NCI-H524 (cell line): ENCODE data around the gene WDR83.
"Not testable (repeated sequence)": the region's sequence is repeated elsewhere in the genome, so short reads cannot be mapped to it uniquely, and the experiment has no call there.

Experiments used
- DNase-seq, 2 experiments: peaks; one replicate each; lab custom pipeline; 2025; lab: John Stamatoyannopoulos, UW

The WDR83 gene, protein sequence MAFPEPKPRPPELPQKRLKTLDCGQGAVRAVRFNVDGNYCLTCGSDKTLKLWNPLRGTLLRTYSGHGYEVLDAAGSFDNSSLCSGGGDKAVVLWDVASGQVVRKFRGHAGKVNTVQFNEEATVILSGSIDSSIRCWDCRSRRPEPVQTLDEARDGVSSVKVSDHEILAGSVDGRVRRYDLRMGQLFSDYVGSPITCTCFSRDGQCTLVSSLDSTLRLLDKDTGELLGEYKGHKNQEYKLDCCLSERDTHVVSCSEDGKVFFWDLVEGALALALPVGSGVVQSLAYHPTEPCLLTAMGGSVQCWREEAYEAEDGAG

DNA sequence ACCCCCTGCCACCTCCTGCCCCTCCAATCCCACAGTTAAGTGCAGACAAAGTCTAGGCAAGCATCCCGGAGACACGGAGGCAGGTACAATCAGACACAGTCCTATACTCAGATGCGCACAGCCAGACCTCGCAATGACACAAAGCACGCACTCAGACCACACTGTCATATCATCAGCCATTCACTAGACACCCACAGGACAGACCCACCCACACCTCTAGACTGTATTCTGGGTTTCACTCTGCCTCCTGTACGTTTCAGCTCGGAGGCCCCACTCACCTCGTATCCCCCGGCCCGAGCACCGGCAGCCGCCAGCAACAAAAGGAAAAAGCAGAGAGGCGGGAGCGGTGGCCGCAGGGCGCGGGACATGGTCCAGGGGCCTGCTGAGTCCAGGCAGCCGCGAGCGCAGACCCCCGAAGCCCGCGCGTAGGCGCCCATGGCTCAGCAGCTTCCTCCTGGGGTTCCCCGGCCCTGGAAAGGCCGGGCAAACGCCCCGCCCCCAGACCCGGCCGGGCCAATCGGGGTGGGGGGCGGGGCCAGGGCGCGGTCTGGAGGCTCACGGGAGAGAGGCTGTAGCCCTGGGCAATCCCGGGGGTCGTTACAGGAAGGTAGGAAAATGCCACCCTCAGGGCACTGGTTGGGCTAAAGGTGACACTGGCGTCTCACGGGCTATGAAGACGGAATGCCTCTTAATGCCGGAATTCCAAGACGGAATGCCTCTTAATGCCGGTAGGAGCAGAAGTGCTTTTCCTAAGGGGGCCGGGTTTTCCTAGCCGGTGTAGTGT is at the start of gene WDR83, which contains the start of gene MAN2B1:
WDR83 (plus strand) TSS at position 543 of the 784 bp plus-strand sequence. CDS start 2,984 bp downstream, outside the sequence.
MAN2B1 (minus strand) TSS at position 478 of the 784 bp plus-strand sequence; CDS start at position 437, 41 bp downstream.
- peak; percentile 57 to 85 for DNase-seq

DNA sequence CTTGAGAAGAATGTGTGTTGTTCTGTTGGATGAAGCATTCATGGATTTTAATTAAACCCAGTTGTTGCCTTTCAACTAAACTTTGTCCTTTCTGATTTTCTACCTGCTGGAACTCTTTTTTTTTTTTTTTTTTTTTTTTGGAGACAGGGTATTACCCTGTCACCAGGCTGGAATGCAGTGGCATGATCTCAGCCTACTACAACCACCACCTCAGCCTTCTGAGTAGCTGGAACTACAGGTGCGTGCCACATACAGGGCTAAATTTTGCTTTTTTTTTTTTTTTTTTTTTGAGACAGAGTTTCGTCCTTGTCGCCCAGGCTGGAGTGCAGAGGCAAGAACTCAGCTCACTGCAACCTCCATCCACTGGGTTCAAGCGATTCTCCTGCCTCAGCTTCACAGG is 49.0 kb upstream of the WDR83 start:
- DNase-seq = no peak

DNA sequence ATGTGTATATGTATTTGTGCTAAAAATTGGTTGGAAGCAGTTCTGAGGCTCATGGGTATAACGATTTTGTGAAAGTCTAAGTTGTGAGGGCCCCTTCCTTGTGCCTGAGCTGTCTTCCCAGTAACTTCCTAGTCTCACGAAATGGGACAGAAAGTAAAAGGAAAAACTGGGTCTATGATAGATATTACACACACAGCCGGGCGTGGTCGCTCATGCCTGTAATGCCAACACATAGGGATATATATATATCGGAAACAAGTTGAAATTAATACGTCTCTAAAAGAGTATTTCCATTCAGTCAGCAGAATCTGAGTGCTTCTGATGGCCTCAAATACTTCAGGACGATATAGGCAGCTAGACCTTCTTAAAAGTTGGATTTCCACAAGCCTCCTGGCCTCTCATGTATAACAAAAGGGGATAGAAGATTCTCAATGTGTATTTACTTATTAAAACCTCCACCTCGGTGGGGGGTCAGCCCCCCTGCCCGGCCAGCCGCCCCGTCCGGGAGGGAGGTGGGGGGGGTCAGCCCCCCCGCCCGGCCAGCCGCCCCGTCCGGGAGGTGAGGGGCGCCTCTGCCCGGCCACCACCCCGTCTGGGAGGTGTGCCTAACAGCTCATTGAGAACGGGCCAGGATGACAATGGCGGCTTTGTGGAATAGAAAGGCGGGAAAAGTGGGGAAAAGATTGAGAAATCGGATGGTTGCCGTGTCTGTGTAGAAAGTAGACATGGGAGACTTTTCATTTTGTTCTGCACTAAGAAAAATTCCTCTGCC is 45.2 kb upstream of the WDR83 start:
- not testable (repeated sequence) for DNase-seq

DNA sequence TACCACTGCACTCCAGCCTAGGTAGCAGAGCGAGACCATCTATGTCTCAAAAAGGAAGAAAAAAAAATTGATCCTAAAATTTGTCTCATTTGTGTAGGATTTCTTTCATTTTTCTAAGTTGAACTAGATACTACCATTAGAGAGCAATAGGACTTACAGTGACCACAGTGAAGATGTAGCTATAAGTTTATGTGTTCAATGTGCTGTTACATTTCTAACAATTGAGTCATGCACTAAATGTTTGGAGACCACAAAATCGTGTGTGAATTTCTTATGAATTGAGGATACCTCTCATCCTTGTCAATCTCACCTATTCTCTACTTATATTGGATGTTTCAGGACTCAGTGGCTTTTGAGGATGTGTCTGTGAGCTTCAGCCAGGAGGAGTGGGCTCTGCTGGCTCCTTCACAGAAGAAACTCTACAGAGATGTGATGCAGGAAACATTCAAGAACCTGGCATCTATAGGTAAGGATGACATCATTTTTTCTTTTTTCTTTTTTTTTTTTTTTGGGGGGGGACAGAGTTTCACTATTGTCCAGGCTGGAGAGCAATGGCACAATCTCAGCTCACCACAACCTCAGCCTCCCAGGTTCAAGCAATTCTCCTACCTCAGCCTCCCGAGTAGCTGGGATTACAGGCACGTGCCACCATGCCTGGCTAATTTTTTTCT is 43.1 kb upstream of the WDR83 start:
- DNase-seq = no peak

DNA sequence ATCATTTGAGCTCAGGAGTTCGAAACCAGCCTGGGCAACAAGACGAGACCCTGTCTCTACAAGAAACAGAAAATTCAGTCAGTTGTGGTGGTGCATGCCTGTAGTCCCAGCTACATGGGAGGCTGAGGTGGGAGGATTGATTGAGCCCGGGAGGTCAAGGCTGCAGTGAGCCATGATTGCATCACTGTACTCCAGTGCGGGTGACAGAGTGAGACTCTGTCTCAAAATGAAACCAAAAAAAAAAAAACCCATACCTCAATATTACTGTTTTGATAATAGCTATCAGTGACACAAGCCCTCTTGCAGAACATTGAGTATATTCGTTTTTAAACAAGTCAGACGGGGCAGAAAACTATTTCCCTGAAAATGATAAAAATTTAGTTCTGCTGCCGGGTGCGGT is 39.6 kb upstream of the WDR83 start:
- DNase-seq = no peak

DNA sequence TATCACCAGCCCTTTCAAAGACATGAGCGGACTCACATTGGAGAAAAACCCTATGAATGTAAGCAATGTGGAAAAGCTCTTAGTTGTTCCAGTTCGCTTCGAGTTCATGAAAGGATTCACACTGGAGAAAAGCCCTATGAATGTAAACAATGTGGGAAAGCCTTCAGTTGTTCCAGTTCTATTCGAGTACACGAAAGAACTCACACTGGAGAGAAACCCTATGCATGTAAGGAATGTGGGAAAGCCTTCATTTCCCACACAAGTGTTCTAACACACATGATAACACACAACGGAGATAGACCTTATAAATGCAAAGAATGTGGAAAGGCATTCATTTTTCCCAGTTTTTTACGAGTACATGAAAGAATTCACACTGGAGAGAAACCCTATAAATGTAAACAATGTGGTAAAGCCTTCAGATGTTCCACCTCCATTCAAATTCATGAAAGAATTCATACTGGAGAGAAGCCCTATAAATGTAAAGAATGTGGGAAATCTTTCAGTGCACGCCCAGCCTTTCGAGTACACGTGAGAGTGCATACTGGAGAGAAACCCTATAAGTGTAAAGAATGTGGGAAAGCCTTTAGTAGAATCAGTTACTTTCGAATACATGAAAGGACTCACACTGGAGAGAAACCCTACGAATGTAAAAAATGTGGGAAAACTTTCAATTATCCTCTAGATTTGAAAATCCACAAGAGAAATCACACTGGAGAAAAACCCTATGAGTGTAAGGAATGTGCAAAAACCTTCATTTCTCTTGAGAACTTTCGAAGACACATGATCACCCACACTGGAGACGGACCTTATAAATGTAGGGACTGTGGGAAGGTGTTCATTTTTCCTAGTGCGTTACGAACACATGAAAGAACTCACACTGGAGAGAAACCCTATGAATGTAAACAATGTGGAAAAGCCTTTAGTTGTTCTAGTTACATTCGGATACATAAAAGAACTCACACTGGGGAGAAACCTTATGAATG is 38.3 kb upstream of the WDR83 start:
- no peak for DNase-seq

DNA sequence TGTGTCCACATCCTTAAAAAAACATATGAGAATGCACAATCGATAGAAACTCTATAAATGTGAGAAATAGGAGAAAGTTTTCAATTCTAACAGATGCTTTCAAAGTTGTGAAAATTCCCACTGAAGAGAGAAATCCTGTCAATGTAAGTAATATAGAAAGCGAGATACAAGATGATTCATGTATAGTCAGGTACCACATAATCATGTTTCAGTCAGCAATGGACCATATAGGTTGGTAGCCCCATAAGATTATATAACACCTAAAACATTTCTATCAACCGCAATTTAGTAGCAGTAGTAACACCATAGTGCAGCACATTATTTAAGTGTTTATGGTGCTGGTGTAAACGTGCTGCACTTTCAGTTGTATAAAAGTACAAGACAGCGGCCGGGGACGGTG is 37.4 kb upstream of the WDR83 start:
- no peak for DNase-seq

DNA sequence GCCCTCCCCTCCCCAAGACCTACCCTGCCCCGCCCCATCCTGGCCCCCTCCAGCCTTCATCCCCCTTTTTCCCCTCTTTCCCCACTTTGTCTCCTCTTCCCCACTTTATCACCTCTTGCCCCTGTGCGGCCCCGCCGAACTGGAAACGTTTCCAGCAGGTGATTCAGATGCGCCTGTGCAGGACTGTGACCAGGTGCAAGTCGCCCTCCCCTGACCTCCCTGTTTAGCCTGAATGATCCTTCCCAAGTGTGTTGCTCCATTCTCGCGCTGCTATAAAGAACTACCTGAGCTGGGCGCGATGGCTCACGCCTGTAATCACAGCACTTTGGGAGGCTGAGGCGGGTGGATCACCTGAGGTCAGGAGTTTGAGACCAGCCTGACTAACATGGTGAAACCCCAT is 30.0 kb upstream of the WDR83 start:
- no peak for DNase-seq

DNA sequence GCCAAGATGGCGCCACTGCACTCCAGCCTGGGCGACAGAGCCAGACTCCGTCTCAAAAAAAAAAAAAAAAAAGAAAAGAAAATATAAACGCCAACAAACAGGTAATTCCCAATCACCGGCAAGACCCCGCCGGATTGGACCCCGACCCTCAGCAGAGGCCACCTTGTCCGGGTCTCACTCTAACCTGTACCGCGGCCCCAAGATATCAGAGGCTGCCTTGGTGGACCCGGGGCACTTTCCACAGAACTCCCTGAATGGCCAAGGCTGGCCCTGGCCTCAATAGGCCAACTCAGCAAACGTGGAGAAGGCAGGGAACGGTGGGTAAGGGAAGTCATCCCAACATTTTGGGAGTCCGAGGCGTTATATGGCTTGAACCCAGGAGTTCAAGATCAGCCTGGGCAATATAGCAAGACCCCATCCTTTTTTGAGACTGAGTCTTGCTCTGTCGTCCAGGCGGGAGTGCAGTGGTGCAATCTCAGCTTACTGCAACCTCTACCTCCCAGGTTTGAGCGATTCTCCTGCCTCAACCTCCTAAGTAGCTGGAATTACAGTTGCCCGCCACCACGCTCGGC is 27.9 kb upstream of the WDR83 start:
- no peak for DNase-seq

DNA sequence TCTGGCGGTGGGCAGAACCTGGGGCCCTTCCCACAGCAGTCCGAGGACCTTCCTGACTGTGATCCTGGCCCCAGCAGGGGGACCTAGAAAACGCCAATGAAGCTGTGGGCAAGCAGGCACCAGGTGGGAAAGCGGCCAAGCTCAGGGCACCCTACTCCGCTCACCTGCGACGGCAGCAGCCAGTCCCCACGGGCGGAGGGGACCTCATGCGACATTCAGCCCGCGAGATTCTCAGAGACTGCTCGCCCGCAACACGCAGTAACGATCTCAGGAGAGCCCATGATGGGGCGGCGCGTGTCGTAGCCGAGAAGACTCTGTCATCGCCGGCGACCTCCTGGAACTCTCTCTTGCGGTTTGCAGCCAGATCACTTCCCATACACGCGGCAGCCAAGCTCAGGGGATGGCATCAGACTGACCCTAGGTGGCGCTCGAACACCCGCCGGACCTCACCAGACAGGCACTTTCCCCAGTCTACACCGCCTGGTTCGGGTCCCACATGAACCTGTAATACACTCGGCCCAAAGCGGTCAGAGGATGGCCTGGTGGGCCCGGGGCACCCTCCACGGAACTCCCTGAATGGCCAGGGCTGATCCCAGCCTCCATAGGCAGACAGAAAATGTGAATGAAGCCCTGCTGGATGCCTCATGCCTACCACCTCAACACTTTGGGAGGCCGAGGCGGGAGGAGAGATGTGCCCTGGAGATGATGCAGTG is 26.6 kb upstream of the WDR83 start:
- peak; percentile 46 to 65 for DNase-seq

DNA sequence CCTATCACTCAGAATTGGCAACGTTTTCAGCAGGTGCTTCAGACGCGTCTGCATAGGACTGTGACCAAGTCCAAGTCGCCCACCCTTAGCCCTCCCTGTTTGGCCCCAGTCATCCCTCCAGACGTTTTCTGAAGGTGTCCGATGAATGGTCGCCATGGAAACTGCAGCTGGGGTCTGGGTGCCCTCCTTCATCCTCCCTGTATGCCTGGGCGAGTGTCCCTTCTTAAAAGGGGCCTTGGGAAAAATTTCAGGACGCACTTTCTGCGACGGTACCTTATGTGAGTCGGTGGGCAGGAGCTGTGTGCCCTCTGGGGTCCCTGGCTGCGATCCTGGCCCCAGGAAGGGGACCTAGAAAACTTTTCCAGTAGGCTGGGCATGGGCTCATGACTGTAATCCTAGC is 25.2 kb upstream of the WDR83 start:
- no peak for DNase-seq

DNA sequence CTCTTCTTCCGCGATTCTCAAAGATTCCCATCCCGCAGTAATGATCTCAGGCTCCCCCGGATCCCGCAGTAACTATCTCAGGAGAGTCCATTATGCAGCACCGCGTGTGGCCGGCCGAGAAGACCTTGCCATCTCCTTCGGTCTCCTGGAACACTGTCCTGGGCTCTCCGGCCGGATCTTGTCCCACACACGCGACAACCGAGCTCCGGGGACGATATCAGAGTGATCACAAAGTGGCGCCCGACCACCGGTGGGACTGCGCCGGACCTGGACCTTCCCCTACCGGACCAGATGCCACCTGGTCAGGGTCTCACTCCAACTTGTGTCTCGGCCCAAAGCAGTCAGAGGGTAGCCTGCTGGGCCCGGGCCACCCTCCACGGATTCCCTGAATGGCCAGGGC is 24.1 kb upstream of the WDR83 start:
- DNase-seq = no peak

DNA sequence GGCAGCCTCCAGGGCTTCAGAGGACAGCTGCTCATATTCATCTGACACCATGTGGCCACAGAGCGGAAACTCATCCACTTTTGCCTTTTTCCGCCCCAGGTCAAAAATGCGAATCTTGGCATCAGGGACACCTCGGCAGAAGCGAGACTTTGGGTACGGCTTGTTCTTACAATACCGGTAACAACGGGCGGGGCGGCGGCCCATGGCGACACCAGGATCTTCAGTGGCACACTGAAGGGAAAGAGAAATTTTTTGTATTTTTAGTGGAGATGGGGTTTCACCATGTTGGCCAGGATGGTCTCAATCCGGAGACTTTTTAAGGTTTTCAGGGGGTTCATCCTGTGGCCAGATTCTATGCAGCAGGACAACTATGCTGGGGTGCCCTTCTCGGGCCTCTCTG is 22.9 kb upstream of the WDR83 start:
- DNase-seq = not testable (repeated sequence)

DNA sequence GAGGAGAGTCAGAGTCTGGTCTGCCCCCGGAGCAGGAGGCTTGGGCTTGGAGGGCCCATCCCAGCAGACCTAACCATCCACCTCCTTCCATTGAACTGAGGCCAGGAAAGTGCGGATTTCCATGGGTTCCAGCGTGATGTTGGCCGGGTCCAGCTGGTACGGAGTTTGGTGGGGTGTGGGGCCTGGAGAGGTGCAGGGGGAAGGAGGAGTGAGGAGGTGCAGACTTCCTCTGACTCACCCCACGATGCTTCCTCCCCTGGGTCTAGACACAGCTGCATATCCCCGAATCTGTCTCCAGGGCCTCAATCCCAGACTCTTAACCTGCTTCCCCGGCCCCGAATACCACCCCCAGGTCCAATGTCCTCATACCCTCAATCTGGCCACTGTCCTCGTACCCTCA is 20.1 kb upstream of the WDR83 start:
- no peak for DNase-seq

DNA sequence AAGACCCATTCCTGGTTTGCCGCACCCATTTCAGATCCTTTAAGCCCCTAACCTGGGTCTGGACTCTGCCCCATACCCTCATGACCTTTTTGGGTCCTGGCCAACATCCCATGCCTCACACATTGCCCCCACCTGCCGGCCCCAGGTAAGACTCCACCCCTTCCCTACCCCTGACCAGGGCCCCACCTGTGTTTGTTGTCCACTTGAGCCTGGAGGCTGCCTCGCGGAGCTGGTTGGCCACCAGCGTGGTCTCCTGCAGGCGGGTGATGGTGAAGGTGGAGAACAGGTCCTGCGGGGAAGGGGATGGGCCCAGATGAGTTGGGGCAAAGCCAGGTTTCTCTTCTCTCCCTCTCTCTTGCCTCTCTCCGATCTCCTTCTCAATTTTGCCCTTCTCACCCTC is 19.6 kb upstream of the WDR83 start:
- DNase-seq = no peak

DNA sequence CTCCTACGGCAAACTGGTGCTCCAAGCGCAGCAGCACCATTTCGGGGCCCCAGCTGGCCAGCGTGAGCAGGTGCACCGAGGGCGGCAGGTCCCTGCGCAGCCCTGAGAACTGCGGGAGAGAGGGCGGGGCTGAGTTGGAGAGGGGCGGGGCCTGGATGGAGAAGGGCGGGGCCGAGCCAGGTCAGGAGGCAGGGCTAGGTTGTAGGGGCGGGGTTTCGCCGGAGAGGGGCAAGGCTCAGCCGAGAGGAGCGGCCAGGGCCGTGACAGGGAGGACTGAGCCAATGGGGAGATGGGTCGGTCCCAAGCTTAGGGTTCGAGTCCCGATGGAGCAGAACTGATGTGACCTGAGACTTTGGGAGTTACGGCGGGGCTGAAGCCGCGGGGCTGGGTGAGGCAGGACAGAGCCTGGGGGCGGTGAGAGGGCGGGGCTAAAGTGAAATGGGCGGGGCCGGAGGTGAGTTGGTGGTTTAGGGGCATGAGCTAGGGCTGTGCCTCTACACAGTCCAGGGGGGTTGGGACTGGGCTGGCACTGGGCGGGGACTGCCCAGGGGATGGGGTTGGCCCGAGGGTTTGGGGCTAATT is 19.0 kb upstream of the WDR83 start:
- no peak for DNase-seq

DNA sequence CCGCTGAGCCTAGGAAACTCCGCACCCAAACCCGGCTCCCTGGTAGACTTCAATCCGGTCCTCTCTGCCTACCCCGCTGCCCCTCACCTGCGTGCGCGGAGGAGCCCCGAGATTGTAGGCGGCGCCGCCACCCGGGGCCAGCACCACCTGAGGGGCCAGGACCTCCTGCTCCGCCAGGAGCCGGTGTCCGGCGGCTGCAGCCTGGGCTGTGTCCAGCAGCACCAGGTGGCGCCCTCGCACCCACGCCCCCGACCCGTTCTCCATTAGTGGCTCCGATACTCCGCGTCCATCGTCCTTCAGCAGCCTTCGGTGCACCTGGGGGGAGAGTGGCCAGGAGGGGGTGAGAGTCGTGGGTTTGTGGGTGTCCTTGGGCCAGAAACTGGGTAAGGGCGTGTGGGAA is 18.5 kb upstream of the WDR83 start:
- no peak for DNase-seq

DNA sequence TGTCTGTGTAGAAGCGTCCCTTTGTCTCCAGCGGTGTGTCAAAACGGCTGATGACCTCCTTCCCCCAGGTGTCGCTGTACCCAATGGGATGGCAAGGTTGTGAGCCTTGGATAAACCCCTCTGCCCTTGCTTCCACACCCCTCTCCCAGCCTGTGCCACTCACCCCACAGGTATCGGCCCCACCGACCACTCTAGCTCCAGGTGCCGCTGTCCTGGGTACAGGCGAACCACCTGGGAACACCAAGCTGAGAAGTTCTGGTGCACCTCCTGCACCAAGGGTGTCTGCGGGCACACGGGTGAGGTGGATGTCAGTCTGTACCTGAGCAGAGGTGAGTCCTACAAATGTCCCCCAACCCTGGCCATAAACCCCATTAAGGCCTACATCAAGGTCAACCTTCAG is 16.7 kb upstream of the WDR83 start:
- DNase-seq = no peak

DNA sequence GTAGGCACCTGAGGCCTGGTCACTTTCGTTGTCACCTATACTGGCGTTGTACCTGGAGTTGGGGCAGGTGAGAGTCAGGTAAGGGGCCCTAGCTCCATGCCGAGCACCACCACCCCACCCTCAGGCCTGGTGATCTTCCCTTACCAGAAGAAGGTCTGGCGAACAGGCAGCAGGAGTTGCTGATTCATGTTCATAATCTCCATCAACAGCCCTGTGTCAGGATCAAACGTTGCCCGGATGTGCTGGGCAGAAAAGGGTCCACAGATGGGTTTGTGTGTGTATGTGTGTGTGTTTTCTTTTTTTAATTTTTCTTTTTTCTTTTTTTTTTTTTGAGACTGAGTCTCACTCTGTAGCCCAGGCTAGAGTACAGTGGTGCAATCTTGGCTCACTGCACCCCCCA is 14.4 kb upstream of the WDR83 start:
- no peak for DNase-seq
